Endodermal cell (in vitro differentiated cells): ENCODE data around the gene DNM3. TPM values are rescaled to one million over a fixed set of nuclear protein-coding genes. Genes with fewer than 3 reads are reported as not detected.
A peak's percentile ranks its signal among the peaks of the same experiment; 100 is the strongest.

ENCODE experiments used
- DNase-seq: peaks from one replicate; pipeline ENCODE4 v3.0.0-alpha.2; 2017
- H3K27ac ChIP-seq: 2 replicates; pipeline ENCODE4 v1.5.1; 2013; ENCODE audit warnings: mild to moderate bottlenecking, low read depth, low read length, moderate library complexity
- H3K27me3 ChIP-seq: 2 replicates; pipeline ENCODE4 v1.6.1; 2013; ENCODE audit warnings: mild to moderate bottlenecking, low read length, moderate library complexity; ENCODE audit not compliant: insufficient read depth, control insufficient read depth, poor library complexity, severe bottlenecking
- H3K36me3 ChIP-seq: 2 replicates; pipeline ENCODE4 v1.7.0; 2013; ENCODE audit warnings: mild to moderate bottlenecking, low read length, moderate library complexity; ENCODE audit not compliant: control insufficient read depth, insufficient read depth
- H3K4me1 ChIP-seq: one replicate; pipeline ENCODE4 v1.7.0; 2013; ENCODE audit warnings: low read length; ENCODE audit not compliant: control insufficient read depth, insufficient read depth
- H3K4me3 ChIP-seq: 2 replicates; pipeline ENCODE4 v1.5.1; 2013; ENCODE audit warnings: mild to moderate bottlenecking, low read length, moderate library complexity
- H3K9ac ChIP-seq: 2 replicates; pipeline ENCODE4 v1.6.1; 2013; ENCODE audit warnings: mild to moderate bottlenecking, low read length, moderate library complexity; ENCODE audit not compliant: poor library complexity, severe bottlenecking; ENCODE audit errors: extremely low read depth
- H3K9me3 ChIP-seq: 2 replicates; pipeline ENCODE4 v1.6.1; 2013; ENCODE audit warnings: mild to moderate bottlenecking, low read length, moderate library complexity; ENCODE audit not compliant: control insufficient read depth
- H3K27ac Mint-ChIP-seq: 2 replicates; pipeline ENCODE4 v1.8.0; 2020; ENCODE audit warnings: mixed read lengths
- H3K27me3 Mint-ChIP-seq: 2 replicates; pipeline ENCODE4 v1.8.0; 2021; ENCODE audit warnings: mild to moderate bottlenecking, mixed read lengths; ENCODE audit not compliant: insufficient read depth
- H3K36me3 Mint-ChIP-seq: 2 replicates; pipeline ENCODE4 v1.8.0; 2020; ENCODE audit warnings: low read depth, mixed read lengths
- H3K4me1 Mint-ChIP-seq: 2 replicates; pipeline ENCODE4 v1.8.0; 2020; ENCODE audit warnings: mixed read lengths
- H3K4me3 Mint-ChIP-seq: 2 replicates; pipeline ENCODE4 v1.8.0; 2020; ENCODE audit warnings: mild to moderate bottlenecking, moderate library complexity, mixed read lengths
- H3K9me3 Mint-ChIP-seq: 2 replicates; pipeline ENCODE4 v1.8.0; 2020; ENCODE audit warnings: mild to moderate bottlenecking, mixed read lengths
- CTCF ChIP-seq: fragments of 200-600 bp; sonication (generic); conservative IDR thresholded peaks from 2 replicates; pipeline ENCODE4 v1.5.0; 2021; ENCODE audit warnings: antibody characterized with exemption, mild to moderate bottlenecking
- WGBS, 2 experiments: methylation state at CpG; one replicate each; pipeline versions ENCODE4 v1.1.5 to v1.1.7; 2013; ENCODE audit warnings: missing lambda C conversion rate in 2 of 2, mixed read lengths in 1 of 2; ENCODE audit not compliant: insufficient coverage in 1 of 2, insufficient read length in 1 of 2; 5-methylcytosine and 5-hydroxymethylcytosine counted together
- total RNA-seq, 2 donors: library from RNA; stranded (reverse); fragmentation: NEBNext Ultra II Directional in 1 of 2; extraction: Animal tissue kit (Norgen Biotek cat#: 25700) in 1 of 2; gene quantifications; 2 replicates in 1 of 2; 3 replicates in 1 of 2; pipeline ENCODE4 v1.2.1, GENCODE V29; 2021

Gene DNM3
- total RNA-seq, 2 donors from 2014 or later, result 0.53 to 1.8 TPM

GRCh38 chr1:171841931-171842761 is 848 bp downstream of the DNM3 start:
- peaks cover 45% of the 10 kb centered on the region for H3K27me3 ChIP-seq
- no peak overlapping the region for H3K27ac ChIP-seq
- TF ChIP-seq CTCF, result no peak
- WGBS, 2 experiments, result 3 to 5% methylated on average over 17 to 36 of the region's 40 CpGs
- H3K4me1 ChIP-seq, result no peaks in the 10 kb centered on the region
- Mint-ChIP-seq H3K4me1 (peaks cover 9% of the 10 kb centered on the region), H3K27me3 (peaks cover 44% of the 10 kb centered on the region), H3K9me3 (no peaks in the 10 kb centered on the region), H3K4me3 (peak overlapping the region; percentile 66), H3K27ac (no peak overlapping the region), H3K36me3 (no peaks in the 10 kb centered on the region)
- H3K36me3 ChIP-seq, result no peaks in the 10 kb centered on the region
- peak; percentile 74 for DNase-seq
- H3K9me3 ChIP-seq, result no peaks in the 10 kb centered on the region
- H3K9ac ChIP-seq, result no peak overlapping the region
- peak overlapping the region; percentile 83 for H3K4me3 ChIP-seq

- 94 to 100% methylated on average over 2 of the region's 2 CpGs for WGBS, 2 experiments
- Histone ChIP-seq H3K27me3 (peaks cover 45% of the 10 kb centered on the region), H3K9ac (no peak overlapping the region), H3K4me1 (no peaks in the 10 kb centered on the region), H3K9me3 (no peaks in the 10 kb centered on the region), H3K27ac (no peak overlapping the region), H3K4me3 (no peak overlapping the region), H3K36me3 (no peaks in the 10 kb centered on the region)
- peaks cover 37% of the 10 kb centered on the region for H3K27me3 Mint-ChIP-seq
- no peaks in the 10 kb centered on the region for H3K36me3 Mint-ChIP-seq
- H3K9me3 Mint-ChIP-seq, result no peaks in the 10 kb centered on the region
- H3K4me3 Mint-ChIP-seq, result no peak overlapping the region
- peaks cover 9% of the 10 kb centered on the region for H3K4me1 Mint-ChIP-seq
- DNase-seq, result no peak
- no peak for TF ChIP-seq CTCF
- no peak overlapping the region for H3K27ac Mint-ChIP-seq
Observed at GRCh38 chr1:171844381-171844780, 3.1 kb downstream of the DNM3 start.

GRCh38 chr1:171845998-171846397 is 4.7 kb downstream of the DNM3 start:
- Histone ChIP-seq H3K27me3 (peaks cover 30% of the 10 kb centered on the region), H3K27ac (no peak overlapping the region), H3K9ac (no peak overlapping the region), H3K36me3 (no peaks in the 10 kb centered on the region), H3K4me1 (no peaks in the 10 kb centered on the region), H3K9me3 (no peaks in the 10 kb centered on the region), H3K4me3 (no peak overlapping the region)
- TF ChIP-seq CTCF, result no peak
- H3K36me3 Mint-ChIP-seq, result no peaks in the 10 kb centered on the region
- H3K27ac Mint-ChIP-seq, result no peak overlapping the region
- H3K27me3 Mint-ChIP-seq, result peaks cover 21% of the 10 kb centered on the region
- H3K9me3 Mint-ChIP-seq, result no peaks in the 10 kb centered on the region
- H3K4me1 Mint-ChIP-seq, result peaks cover 4% of the 10 kb centered on the region
- DNase-seq, result no peak
- H3K4me3 Mint-ChIP-seq, result no peak overlapping the region
